RWPE1 (cell line): ENCODE measurements around the gene BCL2L2.

Experiments
- CTCF ChIA-PET: fragments of 350-600 bp; sonication (Branson Sonifier 250); formaldehyde crosslinking; extraction: SDS; loops from one replicate; lab custom pipeline; 2021; lab: Yijun Ruan, JAX
- POLR2A ChIA-PET: fragments of 400-600 bp; formaldehyde crosslinking; extraction: SDS; loops from one replicate; lab custom pipeline; 2020; ENCODE audit warnings: antibody characterized with exemption; ENCODE audit not compliant: low non-redundant PET; lab: Yijun Ruan, JAX
- DNase-seq: peaks from one replicate; pipeline ENCODE4 v3.0.0; 2012; ENCODE audit warnings: low spot score
- H3K27ac ChIP-seq: fragments of 450-650 bp; 2 replicates; pipeline ENCODE4 v1.5.1; 2017
- CTCF ChIP-seq: fragments of 450-650 bp; conservative IDR thresholded peaks from 2 replicates; pipeline ENCODE4 v1.5.1; 2017; ENCODE audit warnings: low read depth, mild to moderate bottlenecking

Gene BCL2L2

GRCh38 chr14:23353433-23353780, 46.8 kb downstream of the BCL2L2 start:
- ChIA-PET CTCF (interaction anchor here (0.6 to 1.5 kb wide), 4 partner anchors 13 to 186 kb away, joined by 4 to 8 read pairs (median 4); no protein-coding TSS in a partner anchor), POLR2A (no interaction called here)
- no peak overlapping the region for H3K27ac ChIP-seq
- TF ChIP-seq CTCF, result no peak
- DNase-seq, result no peak

GRCh38 chr14:23354990-23355389, 48.4 kb downstream of the BCL2L2 start:
- ChIA-PET CTCF (interaction anchor here (1.5 kb wide), 1 partner anchor 30 kb away, joined by 5 read pairs; no protein-coding TSS in a partner anchor), POLR2A (no interaction called here)
- TF ChIP-seq CTCF, result no peak
- no peak overlapping the region for H3K27ac ChIP-seq
- DNase-seq, result no peak

- no peak for DNase-seq
- no peak for TF ChIP-seq CTCF
- POLR2A ChIA-PET, result no interaction called here
- CTCF ChIA-PET, result no interaction called here
- no peak overlapping the region for H3K27ac ChIP-seq
Observed at GRCh38 chr14:23355871-23356435, 49.3 kb downstream of the BCL2L2 start.

GRCh38 chr14:23356662-23357061, 50.0 kb downstream of the BCL2L2 start:
- no peak for TF ChIP-seq CTCF
- POLR2A ChIA-PET, result interaction anchor here (0.5 kb wide), 1 partner anchor 13 kb away, joined by 5 read pairs; no protein-coding TSS in a partner anchor
- no peak for DNase-seq
- peak overlapping the region; percentile 30; the same call in 1 of the 2 replicates for H3K27ac ChIP-seq
- CTCF ChIA-PET, result no interaction called here

- DNase-seq, result no peak
- TF ChIP-seq CTCF, result no peak
- CTCF ChIA-PET, result interaction anchor here (1.5 kb wide), 1 partner anchor 23 kb away, joined by 3 read pairs; no protein-coding TSS in a partner anchor
- POLR2A ChIA-PET, result interaction anchor here (1.0 kb wide), 1 partner anchor 10 kb away, joined by 3 read pairs; no protein-coding TSS in a partner anchor
- H3K27ac ChIP-seq, result peak overlapping the region; percentile 30; the same call in 1 of the 2 replicates
Observed at GRCh38 chr14:23357261-23357660, 50.6 kb downstream of the BCL2L2 start.

- no peak for TF ChIP-seq CTCF
- no peak for DNase-seq
- ChIA-PET CTCF (interaction anchor here (1.5 kb wide), 1 partner anchor 22 kb away, joined by 3 read pairs; no protein-coding TSS in a partner anchor), POLR2A (interaction anchor here (1.0 kb wide), 1 partner anchor 9 kb away, joined by 3 read pairs; no protein-coding TSS in a partner anchor)
- no peak overlapping the region for H3K27ac ChIP-seq
Observed at GRCh38 chr14:23358042-23358441, 51.4 kb downstream of the BCL2L2 start.
